ENCODE results near the gene SPRY4.
A peak's percentile ranks its signal among the peaks of the same experiment; 100 is the strongest.
"Not testable (repeated sequence)": the region's sequence is repeated elsewhere in the genome, so short reads cannot be mapped to it uniquely, and the experiment has no call there.

Gene SPRY4

DNA sequence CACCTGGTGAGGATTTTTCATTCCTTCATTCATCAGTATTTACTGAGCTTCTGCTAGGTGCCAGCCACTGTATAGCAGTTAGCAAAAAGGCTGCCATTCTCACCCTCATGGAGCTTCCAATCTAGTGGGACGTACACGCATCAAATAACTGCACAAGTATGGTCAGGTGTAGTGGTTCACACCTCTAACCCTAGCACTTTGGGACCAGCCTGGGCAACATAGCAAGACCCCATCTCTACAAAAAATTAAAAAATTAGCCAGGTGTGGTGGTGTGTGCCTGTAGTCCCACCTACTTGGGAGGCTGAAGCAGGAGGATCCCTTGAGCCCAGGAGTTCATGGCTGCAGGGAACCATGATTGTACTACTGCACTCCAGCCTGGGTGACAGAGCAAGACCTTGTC is 8.9 kb upstream of the SPRY4 start:
- H3K27ac ChIP-seq (ENCODE audit: low read depth, low read length); H3K27me3 ChIP-seq (ENCODE audit: control insufficient read depth, insufficient read depth, low read length); H3K9me3 ChIP-seq (ENCODE audit: control insufficient read depth, insufficient read depth, low read length); H3K36me3 ChIP-seq (ENCODE audit: control insufficient read depth, insufficient read depth, low read length); H3K4me3 ChIP-seq (ENCODE audit: low read depth, low read length); H3K9ac ChIP-seq (ENCODE audit: low read depth, low read length); H3K4me1 ChIP-seq (ENCODE audit: control insufficient read depth, insufficient read depth, low read length): not testable (repeated sequence)

- no peaks in the 10 kb centered on the region for H3K27me3 ChIP-seq (ENCODE audit: control insufficient read depth, insufficient read depth, low read length)
- H3K9me3 ChIP-seq (ENCODE audit: control insufficient read depth, insufficient read depth, low read length): no peaks in the 10 kb centered on the region
- peaks cover 26% of the 10 kb centered on the region for H3K4me1 ChIP-seq (ENCODE audit: control insufficient read depth, insufficient read depth, low read length)
- H3K9ac ChIP-seq (ENCODE audit: low read depth, low read length): no peak overlapping the region
- H3K36me3 ChIP-seq (ENCODE audit: control insufficient read depth, insufficient read depth, low read length): no peaks in the 10 kb centered on the region
- no peak overlapping the region for H3K4me3 ChIP-seq (ENCODE audit: low read depth, low read length)
- no peak overlapping the region for H3K27ac ChIP-seq (ENCODE audit: low read depth, low read length)
Measured at GRCh38 chr5:142330444-142330843, 5.6 kb upstream of the SPRY4 start.

DNA sequence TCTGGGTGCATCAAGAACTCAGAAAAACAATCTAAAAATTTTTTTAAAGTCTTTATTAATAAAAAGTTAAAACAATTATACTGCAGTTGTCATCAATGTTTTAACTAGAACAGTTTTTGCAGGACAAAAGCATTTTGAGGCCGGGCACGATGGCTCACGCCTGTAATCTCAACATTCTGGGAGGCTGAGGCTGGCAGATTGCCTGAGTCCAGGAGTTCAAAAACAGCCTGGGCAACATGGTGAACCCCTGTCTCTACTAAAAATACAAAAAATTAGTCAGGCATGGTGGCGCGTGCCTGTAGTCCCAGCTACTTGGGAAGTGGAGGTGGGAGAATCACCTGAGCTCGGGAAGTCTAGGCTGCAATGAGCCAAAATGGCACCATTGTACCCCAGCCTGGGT is 5.2 kb upstream of the SPRY4 start:
- peaks cover 26% of the 10 kb centered on the region for H3K4me1 ChIP-seq (ENCODE audit: control insufficient read depth, insufficient read depth, low read length)
- H3K27ac ChIP-seq (ENCODE audit: low read depth, low read length): no peak overlapping the region
- no peaks in the 10 kb centered on the region for H3K36me3 ChIP-seq (ENCODE audit: control insufficient read depth, insufficient read depth, low read length)
- H3K27me3 ChIP-seq (ENCODE audit: control insufficient read depth, insufficient read depth, low read length): no peaks in the 10 kb centered on the region
- no peak overlapping the region for H3K9ac ChIP-seq (ENCODE audit: low read depth, low read length)
- H3K9me3 ChIP-seq (ENCODE audit: control insufficient read depth, insufficient read depth, low read length): no peaks in the 10 kb centered on the region
- no peak overlapping the region for H3K4me3 ChIP-seq (ENCODE audit: low read depth, low read length)

- Histone ChIP-seq H3K27ac (ENCODE audit: low read depth, low read length) (peak overlapping the region; percentile 96), H3K9me3 (ENCODE audit: control insufficient read depth, insufficient read depth, low read length) (no peaks in the 10 kb centered on the region), H3K27me3 (ENCODE audit: control insufficient read depth, insufficient read depth, low read length) (peaks cover 10% of the 10 kb centered on the region; the same call in 1 of the 2 replicates), H3K4me3 (ENCODE audit: low read depth, low read length) (peak overlapping the region; percentile 80), H3K4me1 (ENCODE audit: control insufficient read depth, insufficient read depth, low read length) (peaks cover 30% of the 10 kb centered on the region), H3K36me3 (ENCODE audit: control insufficient read depth, insufficient read depth, low read length) (no peaks in the 10 kb centered on the region), H3K9ac (ENCODE audit: low read depth, low read length) (peak overlapping the region; percentile 91; the same call in 1 of the 2 replicates)
Measured at GRCh38 chr5:142327111-142327842, 2.5 kb upstream of the SPRY4 start.

DNA sequence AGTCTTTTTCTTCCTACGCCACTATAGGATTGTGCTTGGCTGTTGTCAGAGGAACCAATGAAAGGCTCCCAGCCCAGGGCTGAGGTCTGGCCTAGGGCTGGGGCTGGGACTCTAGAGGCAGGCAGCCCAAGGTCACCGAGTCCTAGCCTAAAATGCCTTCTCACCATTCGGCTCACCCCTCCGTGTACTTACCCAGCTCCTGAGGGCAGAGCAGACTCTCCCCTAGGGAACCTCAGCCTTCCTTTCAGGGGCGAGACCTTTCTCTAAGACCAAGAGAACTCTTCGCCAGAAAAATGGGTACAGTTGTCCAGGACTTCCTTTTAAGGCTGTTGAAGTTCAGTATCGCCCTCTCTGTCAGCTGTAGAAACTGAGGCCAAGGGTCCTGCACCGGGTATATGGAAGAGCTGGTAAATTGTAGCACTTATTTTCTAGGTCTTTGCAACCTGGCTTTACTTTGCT is 1.7 kb upstream of the SPRY4 start:
- no peaks in the 10 kb centered on the region for H3K9me3 ChIP-seq (ENCODE audit: control insufficient read depth, insufficient read depth, low read length)
- H3K36me3 ChIP-seq (ENCODE audit: control insufficient read depth, insufficient read depth, low read length): no peaks in the 10 kb centered on the region
- peaks cover 35% of the 10 kb centered on the region for H3K4me1 ChIP-seq (ENCODE audit: control insufficient read depth, insufficient read depth, low read length)
- peaks cover 10% of the 10 kb centered on the region; the same call in 1 of the 2 replicates for H3K27me3 ChIP-seq (ENCODE audit: control insufficient read depth, insufficient read depth, low read length)
- H3K27ac ChIP-seq (ENCODE audit: low read depth, low read length): peak overlapping the region; percentile 96
- peak overlapping the region; percentile 91 for H3K9ac ChIP-seq (ENCODE audit: low read depth, low read length)
- peak overlapping the region; percentile 80 for H3K4me3 ChIP-seq (ENCODE audit: low read depth, low read length)

GRCh38 chr5:142325725-142326479 is 1.1 kb upstream of the SPRY4 start:
- no peaks in the 10 kb centered on the region for H3K9me3 ChIP-seq (ENCODE audit: control insufficient read depth, insufficient read depth, low read length)
- peak overlapping the region; percentile 91 for H3K9ac ChIP-seq (ENCODE audit: low read depth, low read length)
- peaks cover 10% of the 10 kb centered on the region; the same call in 1 of the 2 replicates for H3K27me3 ChIP-seq (ENCODE audit: control insufficient read depth, insufficient read depth, low read length)
- H3K36me3 ChIP-seq (ENCODE audit: control insufficient read depth, insufficient read depth, low read length): no peaks in the 10 kb centered on the region
- H3K27ac ChIP-seq (ENCODE audit: low read depth, low read length): peak overlapping the region; percentile 96
- peak overlapping the region; percentile 80 for H3K4me3 ChIP-seq (ENCODE audit: low read depth, low read length)
- peaks cover 41% of the 10 kb centered on the region for H3K4me1 ChIP-seq (ENCODE audit: control insufficient read depth, insufficient read depth, low read length)

GRCh38 chr5:142324136-142324870 is 518 bp downstream of the SPRY4 start:
- H3K36me3 ChIP-seq (ENCODE audit: control insufficient read depth, insufficient read depth, low read length): peaks cover 2% of the 10 kb centered on the region; the same call in 1 of the 2 replicates
- peaks cover 50% of the 10 kb centered on the region for H3K4me1 ChIP-seq (ENCODE audit: control insufficient read depth, insufficient read depth, low read length)
- H3K9ac ChIP-seq (ENCODE audit: low read depth, low read length): peak overlapping the region; percentile 91
- no peaks in the 10 kb centered on the region for H3K9me3 ChIP-seq (ENCODE audit: control insufficient read depth, insufficient read depth, low read length)
- H3K27ac ChIP-seq (ENCODE audit: low read depth, low read length): peak overlapping the region; percentile 96
- peak overlapping the region; percentile 80 for H3K4me3 ChIP-seq (ENCODE audit: low read depth, low read length)
- peaks cover 10% of the 10 kb centered on the region; the same call in 1 of the 2 replicates for H3K27me3 ChIP-seq (ENCODE audit: control insufficient read depth, insufficient read depth, low read length)

DNA sequence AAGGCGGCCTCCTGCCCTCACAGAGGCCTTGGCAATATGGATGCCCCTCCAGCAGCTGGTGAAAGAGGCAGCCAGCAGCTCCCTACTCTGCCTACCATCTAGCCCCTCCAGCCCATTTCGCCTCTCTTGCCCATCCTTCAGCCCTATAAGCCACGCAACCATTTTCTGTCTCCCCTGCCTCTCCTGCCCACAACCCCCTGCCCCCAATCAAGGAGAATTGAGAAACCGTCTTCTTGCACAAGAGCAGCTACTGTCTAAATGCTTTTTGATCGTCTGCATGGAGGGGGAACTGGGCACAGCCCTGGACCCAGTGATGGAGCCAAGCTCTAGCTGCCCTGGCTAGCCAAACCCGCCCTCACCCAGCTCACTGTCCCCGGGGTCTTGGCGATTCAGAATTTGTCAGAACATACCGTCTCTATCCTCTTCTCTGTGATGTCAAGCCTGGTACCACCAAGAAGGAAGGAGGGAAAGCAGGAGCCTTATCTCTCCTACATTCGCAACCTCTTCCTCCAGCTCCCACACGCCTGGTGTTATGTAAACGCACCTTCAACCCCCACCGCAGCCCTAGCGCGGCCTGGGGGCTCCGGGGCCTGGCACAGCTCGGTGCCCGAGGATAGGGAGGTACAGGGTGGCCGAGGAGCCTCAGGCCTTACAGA is 1.2 kb downstream of the SPRY4 start:
- H3K4me3 ChIP-seq (ENCODE audit: low read depth, low read length): peak overlapping the region; percentile 80
- H3K27ac ChIP-seq (ENCODE audit: low read depth, low read length): peak overlapping the region; percentile 96

DNA sequence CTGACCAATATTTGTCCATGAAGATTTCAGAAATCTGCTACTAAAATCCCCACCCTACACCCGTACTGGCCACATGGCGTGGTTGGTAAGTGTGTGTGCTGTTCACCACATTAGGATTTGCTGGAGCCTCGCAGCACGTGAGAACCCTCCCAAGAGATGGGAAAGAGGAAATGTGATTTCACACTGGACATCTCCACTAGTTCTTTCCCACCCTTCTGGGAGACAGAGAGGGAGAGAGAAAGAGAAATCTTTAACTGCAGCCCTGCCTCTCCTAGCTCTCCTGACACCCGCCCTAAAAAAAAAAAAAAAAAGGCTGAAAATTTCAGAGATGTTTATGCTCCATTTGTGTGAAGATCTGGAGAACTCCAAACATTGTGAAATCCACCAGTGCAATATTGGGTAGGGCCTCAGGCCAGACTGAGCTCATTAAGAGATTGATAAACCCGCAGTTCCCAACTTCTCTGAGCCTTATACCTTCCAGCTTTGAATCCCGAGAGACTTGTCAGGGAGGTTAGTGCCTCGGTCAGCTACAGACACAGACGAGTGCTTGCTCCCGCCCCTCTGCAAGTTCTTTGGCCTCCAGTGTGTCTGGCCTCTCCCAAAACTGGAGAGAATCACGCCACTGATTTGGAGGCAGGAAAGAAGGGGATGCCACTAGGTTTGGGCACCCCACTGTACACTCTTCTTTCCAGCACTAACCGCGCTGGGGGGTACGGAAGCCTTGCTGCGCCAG is 1.9 kb downstream of the SPRY4 start:
- no peaks in the 10 kb centered on the region for H3K9me3 ChIP-seq (ENCODE audit: control insufficient read depth, insufficient read depth, low read length)
- H3K4me1 ChIP-seq (ENCODE audit: control insufficient read depth, insufficient read depth, low read length): peaks cover 60% of the 10 kb centered on the region
- H3K9ac ChIP-seq (ENCODE audit: low read depth, low read length): peak overlapping the region; percentile 91
- H3K36me3 ChIP-seq (ENCODE audit: control insufficient read depth, insufficient read depth, low read length): peaks cover 14% of the 10 kb centered on the region; the same call in 1 of the 2 replicates
- peak overlapping the region; percentile 80 for H3K4me3 ChIP-seq (ENCODE audit: low read depth, low read length)
- peak overlapping the region; percentile 7 for H3K27ac ChIP-seq (ENCODE audit: low read depth, low read length)
- peaks cover 10% of the 10 kb centered on the region; the same call in 1 of the 2 replicates for H3K27me3 ChIP-seq (ENCODE audit: control insufficient read depth, insufficient read depth, low read length)

More for the DNA sequence above, 1.2 kb downstream of the SPRY4 start:
- peaks cover 57% of the 10 kb centered on the region for H3K4me1 ChIP-seq (ENCODE audit: control insufficient read depth, insufficient read depth, low read length)
- peaks cover 10% of the 10 kb centered on the region; the same call in 1 of the 2 replicates for H3K27me3 ChIP-seq (ENCODE audit: control insufficient read depth, insufficient read depth, low read length)
- H3K9ac ChIP-seq (ENCODE audit: low read depth, low read length): peak overlapping the region; percentile 91
- H3K9me3 ChIP-seq (ENCODE audit: control insufficient read depth, insufficient read depth, low read length): no peaks in the 10 kb centered on the region
- H3K36me3 ChIP-seq (ENCODE audit: control insufficient read depth, insufficient read depth, low read length): peaks cover 9% of the 10 kb centered on the region; the same call in 1 of the 2 replicates

- H3K9me3 ChIP-seq (ENCODE audit: control insufficient read depth, insufficient read depth, low read length): no peaks in the 10 kb centered on the region
- H3K9ac ChIP-seq (ENCODE audit: low read depth, low read length): peak overlapping the region; percentile 91; the same call in 1 of the 2 replicates
- H3K27ac ChIP-seq (ENCODE audit: low read depth, low read length): no peak overlapping the region
- H3K4me1 ChIP-seq (ENCODE audit: control insufficient read depth, insufficient read depth, low read length): peaks cover 59% of the 10 kb centered on the region
- peaks cover 10% of the 10 kb centered on the region; the same call in 1 of the 2 replicates for H3K27me3 ChIP-seq (ENCODE audit: control insufficient read depth, insufficient read depth, low read length)
- H3K4me3 ChIP-seq (ENCODE audit: low read depth, low read length): peak overlapping the region; percentile 80
- peaks cover 19% of the 10 kb centered on the region for H3K36me3 ChIP-seq (ENCODE audit: control insufficient read depth, insufficient read depth, low read length)
Measured at GRCh38 chr5:142322403-142322746, 2.4 kb downstream of the SPRY4 start.

Data from HUES48 (cell line).